Effector memory CD8-positive, alpha-beta T cell (primary cell): ENCODE data around the gene PIGZ.

Experiments
- ATAC-seq: fragments of 150-1000 bp; cut with Tn5 transposase; replicated peaks from 2 replicates; pipeline ENCODE4 v1.10.0; 2021; ENCODE audit warnings: mild to moderate bottlenecking, moderate library complexity
- DNase-seq, 3 experiments: peaks; one replicate each; pipeline ENCODE4 v3.0.0; 2021
- H3K27ac Mint-ChIP-seq, 2 donors: one replicate each; pipeline ENCODE4 v1.8.0; 2022; ENCODE audit warnings: mild to moderate bottlenecking in 2 of 2, mixed read lengths in 2 of 2, moderate library complexity in 2 of 2
- H3K27me3 Mint-ChIP-seq, 2 donors: one replicate each; pipeline ENCODE4 v1.8.0; 2022; ENCODE audit warnings: mixed read lengths in 2 of 2
- H3K36me3 Mint-ChIP-seq: one replicate; pipeline ENCODE4 v1.8.0; 2022; ENCODE audit warnings: mild to moderate bottlenecking, moderate library complexity, mixed read lengths; ENCODE audit not compliant: insufficient read depth
- H3K4me1 Mint-ChIP-seq, 2 donors: one replicate each; pipeline ENCODE4 v1.8.0; 2022; ENCODE audit warnings: low read depth in 2 of 2, mixed read lengths in 2 of 2
- H3K4me3 Mint-ChIP-seq, 2 donors: one replicate each; pipeline ENCODE4 v1.8.0; 2022; ENCODE audit warnings: mild to moderate bottlenecking in 2 of 2, mixed read lengths in 2 of 2, moderate library complexity in 2 of 2
- H3K9me3 Mint-ChIP-seq, 2 donors: one replicate each; pipeline ENCODE4 v1.8.0; 2022; ENCODE audit warnings: mixed read lengths in 2 of 2

PIGZ gene

DNA sequence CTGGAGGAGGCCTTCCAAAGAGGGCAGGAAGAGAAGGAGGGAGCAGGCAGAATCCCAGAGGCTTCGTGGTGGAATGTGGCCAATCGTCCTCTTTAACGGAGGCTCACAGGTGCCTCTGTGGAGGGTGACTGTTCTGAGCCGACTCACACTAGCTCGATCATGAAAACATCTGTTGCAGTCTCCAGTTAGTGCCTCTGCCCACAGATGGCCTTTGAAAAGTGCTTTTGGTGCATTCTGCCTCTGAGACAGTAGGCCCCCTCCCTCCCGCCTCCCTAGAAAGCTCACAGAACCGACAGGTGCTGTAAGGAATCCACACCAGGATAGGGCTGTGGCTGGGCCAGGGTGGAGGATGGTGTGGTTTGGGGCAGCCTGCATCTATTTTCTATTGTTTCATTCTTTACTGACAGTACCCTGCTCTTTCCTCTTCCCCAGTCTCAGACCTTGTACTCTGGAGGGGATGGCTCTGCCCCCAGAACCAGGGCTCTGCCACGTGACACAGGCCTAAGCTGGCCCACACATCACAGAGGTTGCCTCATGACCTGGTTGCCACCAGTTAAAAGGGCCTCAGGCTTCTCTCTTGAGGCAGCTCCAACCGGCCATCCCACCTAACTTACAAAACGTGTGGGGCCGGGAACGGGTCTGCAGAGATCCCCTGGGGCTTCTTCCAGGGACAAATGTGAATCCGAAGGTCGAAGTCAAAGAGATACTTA is 27.2 kb upstream of the PIGZ start:
- no peaks in the 10 kb centered on the region for H3K27me3 Mint-ChIP-seq
- ATAC-seq: no peak
- H3K36me3 Mint-ChIP-seq: peaks cover 1% of the 10 kb centered on the region
- H3K27ac Mint-ChIP-seq: no peak overlapping the region
- peaks cover 0 to 1% of the 10 kb centered on the region in 2 donors for H3K4me1 Mint-ChIP-seq
- no peak for DNase-seq
- H3K4me3 Mint-ChIP-seq: no peak overlapping the region
- no peaks in the 10 kb centered on the region for H3K9me3 Mint-ChIP-seq

DNA sequence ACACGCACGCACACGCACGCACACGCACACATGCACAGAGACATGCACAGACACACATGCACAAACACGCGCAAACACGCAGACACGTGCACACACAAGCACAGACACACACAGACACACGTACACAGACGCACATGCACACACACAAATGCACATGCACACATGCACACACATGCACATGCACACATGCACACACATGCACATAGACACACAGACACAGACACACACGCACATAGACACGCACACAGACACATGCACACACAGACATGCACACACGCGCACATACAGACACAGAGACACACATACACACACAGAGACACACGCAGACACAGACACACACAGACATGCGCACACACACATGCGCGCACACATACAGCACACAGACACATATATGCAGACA is 26.4 kb upstream of the PIGZ start:
- no peaks in the 10 kb centered on the region for H3K27me3 Mint-ChIP-seq
- no peak overlapping the region for H3K27ac Mint-ChIP-seq
- DNase-seq (no peak), ATAC-seq (no peak)
- no peaks in the 10 kb centered on the region for H3K9me3 Mint-ChIP-seq
- no peaks in the 10 kb centered on the region for H3K4me1 Mint-ChIP-seq
- no peaks in the 10 kb centered on the region for H3K36me3 Mint-ChIP-seq
- no peak overlapping the region for H3K4me3 Mint-ChIP-seq

DNA sequence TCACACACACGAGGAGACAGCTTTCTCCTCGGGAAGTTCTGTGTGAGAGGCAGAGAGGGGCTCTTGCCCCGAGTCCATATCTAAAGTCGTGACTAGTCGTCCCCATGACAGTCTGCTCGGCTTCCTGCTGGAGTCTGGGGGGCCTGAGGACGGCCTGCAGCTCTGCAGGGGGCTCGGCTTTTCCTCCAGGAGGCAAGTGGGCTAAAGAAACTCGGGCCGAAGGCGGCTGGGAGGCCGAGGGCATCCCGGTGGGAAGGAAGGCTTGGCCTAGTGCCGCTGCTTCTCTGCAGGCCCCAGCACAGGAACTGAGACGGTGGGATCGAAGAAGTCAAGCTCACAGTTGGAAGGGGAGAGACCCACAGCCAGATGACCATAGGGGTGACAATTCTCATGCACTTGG is 25.4 kb upstream of the PIGZ start:
- ATAC-seq (no peak), DNase-seq (no peak)
- Mint-ChIP-seq H3K4me3 (no peak overlapping the region), H3K9me3 (no peaks in the 10 kb centered on the region), H3K4me1 (no peaks in the 10 kb centered on the region), H3K27me3 (peaks cover 0 to 7% of the 10 kb centered on the region in 2 donors), H3K36me3 (no peaks in the 10 kb centered on the region), H3K27ac (no peak overlapping the region)

DNA sequence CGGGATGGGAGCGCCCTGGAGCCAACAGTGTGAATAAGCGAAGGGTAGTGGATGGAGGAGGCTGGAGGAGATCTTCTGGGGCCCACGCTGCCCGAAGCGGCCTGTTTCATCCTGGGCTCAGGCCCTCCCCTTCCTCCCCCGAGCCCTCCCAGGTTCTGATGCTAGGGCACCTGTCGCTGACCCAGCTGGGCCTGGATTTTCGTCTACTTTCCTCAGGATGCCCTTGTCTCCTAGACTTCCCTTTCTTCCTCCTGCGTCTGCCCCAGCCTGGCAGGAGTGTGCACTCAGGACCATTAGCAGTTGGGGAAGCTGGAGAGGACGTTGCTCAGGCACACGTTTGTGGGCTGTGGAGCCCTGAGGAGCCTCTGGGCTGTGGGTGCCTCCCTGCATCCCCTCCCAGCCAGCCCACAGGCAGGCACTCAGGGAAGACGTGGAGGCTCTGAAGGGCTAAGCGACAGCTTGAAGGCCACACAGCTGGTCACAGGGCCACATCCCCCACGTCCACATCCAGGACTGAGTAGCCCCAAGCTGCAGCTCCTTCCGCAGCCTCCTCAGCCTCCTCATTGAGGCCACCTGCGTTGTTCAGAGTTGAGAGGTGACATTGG is 23.9 kb upstream of the PIGZ start:
- H3K36me3 Mint-ChIP-seq: no peaks in the 10 kb centered on the region
- no peak overlapping the region for H3K4me3 Mint-ChIP-seq
- H3K27ac Mint-ChIP-seq: no peak overlapping the region
- no peaks in the 10 kb centered on the region for H3K4me1 Mint-ChIP-seq
- H3K27me3 Mint-ChIP-seq: peaks cover 0 to 20% of the 10 kb centered on the region in 2 donors
- ATAC-seq (no peak), DNase-seq (no peak)
- H3K9me3 Mint-ChIP-seq: no peaks in the 10 kb centered on the region

- no peak for ATAC-seq
- DNase-seq: no peak
- no peaks in the 10 kb centered on the region for H3K4me1 Mint-ChIP-seq
- peaks cover 3 to 25% of the 10 kb centered on the region in 2 donors for H3K27me3 Mint-ChIP-seq
- no peaks in the 10 kb centered on the region for H3K36me3 Mint-ChIP-seq
- H3K9me3 Mint-ChIP-seq: no peaks in the 10 kb centered on the region
- H3K27ac Mint-ChIP-seq: no peak overlapping the region
- H3K4me3 Mint-ChIP-seq: no peak overlapping the region
Measured at GRCh38 chr3:196991581-196992460, 23.2 kb upstream of the PIGZ start.

DNA sequence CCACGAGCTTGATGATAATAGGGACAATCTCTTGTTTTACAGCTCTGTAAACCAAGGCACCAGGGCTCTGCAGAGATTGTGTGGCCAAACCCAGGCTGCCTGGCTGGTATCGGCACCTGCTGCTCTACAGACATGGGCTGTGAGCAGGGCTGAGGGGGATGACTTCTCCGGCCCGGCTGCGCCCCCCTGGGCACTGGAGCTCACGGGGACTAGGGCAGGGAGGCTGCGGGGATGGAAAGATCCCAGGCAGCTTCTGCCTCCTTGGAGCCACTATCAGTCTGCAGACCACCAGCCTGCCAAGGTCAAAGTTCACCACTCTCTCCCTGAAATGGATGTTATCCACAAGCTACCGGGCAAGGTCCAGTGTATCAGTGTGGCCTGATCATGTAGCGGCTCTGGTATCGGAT is 22.0 kb upstream of the PIGZ start:
- no peaks in the 10 kb centered on the region for H3K4me1 Mint-ChIP-seq

DNA sequence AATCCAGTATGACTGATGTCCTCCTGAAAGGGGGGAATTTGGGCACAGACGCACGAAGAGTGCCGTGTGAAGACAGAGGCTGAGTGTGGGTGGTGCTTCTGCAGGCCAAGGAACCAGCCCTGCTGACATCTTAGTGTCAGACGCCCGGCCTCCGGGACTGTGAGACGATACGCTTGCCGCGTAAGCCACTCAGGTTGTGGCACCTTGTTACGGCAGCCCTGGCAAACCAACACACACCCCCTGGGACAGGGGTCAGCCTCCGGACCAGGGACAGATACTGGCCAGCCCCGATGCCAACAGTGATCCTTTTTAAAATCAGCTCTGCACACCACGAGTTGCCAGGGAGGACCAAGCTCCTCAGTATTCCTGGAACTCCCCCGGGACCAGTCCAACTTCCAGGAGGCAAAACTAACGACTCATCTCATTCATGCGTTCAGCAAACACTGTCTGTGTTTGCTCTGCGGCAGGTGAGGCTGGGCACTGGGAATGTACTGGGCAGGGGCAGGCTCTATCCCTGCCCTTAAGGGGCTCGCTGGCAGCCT is 21.2 kb upstream of the PIGZ start:
- Mint-ChIP-seq H3K36me3 (no peaks in the 10 kb centered on the region), H3K27me3 (peaks cover 18 to 33% of the 10 kb centered on the region in 2 donors), H3K27ac (no peak overlapping the region), H3K4me1 (no peaks in the 10 kb centered on the region), H3K9me3 (no peaks in the 10 kb centered on the region), H3K4me3 (no peak overlapping the region)
- ATAC-seq (no peak), DNase-seq (no peak)

More for the DNA sequence above, 22.0 kb upstream of the PIGZ start:
- H3K9me3 Mint-ChIP-seq: no peaks in the 10 kb centered on the region
- H3K27me3 Mint-ChIP-seq: peaks cover 11 to 26% of the 10 kb centered on the region in 2 donors
- no peak for DNase-seq
- ATAC-seq: no peak
- no peak overlapping the region for H3K27ac Mint-ChIP-seq
- H3K36me3 Mint-ChIP-seq: no peaks in the 10 kb centered on the region
- no peak overlapping the region for H3K4me3 Mint-ChIP-seq

DNA sequence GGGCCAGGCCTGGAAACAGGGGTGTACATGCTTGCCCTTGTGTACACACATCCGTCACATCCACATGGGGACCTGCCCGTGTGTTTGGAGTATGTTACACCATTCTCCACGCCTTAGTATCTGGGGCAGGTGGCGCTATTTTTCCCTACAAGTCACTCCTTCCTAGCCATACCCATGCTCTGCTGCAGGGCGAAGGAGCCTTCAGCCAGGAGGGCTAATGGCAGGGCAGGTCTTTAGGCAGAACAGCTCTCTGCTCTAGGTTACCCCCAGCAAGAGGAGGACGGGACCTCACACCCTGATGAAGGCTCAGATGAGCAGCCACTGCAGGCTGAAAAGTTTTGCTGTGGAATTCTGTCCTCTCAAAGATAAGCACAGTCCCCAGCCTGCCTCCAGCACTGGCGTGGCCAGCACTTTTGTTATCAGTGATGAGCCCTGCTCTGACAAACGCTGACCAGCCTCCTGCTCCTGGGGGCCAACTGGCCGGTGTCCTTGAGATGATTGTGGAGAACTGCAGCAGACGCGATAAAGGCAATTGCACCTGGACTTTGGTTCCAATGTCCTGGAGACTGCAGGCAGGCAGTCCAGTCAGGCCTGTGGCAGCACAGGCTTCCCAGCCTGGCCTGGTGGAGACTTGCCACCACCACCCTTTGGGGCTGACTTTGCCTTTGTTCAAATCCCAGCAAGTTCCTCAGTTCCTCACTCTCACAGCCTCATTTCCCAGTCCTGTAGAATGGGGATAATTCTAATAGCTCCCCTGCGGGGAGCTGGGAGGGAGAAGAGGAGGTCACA is 19.8 kb upstream of the PIGZ start:
- no peak overlapping the region for H3K27ac Mint-ChIP-seq
- no peaks in the 10 kb centered on the region for H3K4me1 Mint-ChIP-seq
- peaks cover 24 to 41% of the 10 kb centered on the region in 2 donors for H3K27me3 Mint-ChIP-seq
- no peak overlapping the region for H3K4me3 Mint-ChIP-seq
- H3K9me3 Mint-ChIP-seq: peaks cover under 1 to 5% of the 10 kb centered on the region in 2 donors
- no peak for DNase-seq
- ATAC-seq: no peak
- no peaks in the 10 kb centered on the region for H3K36me3 Mint-ChIP-seq

DNA sequence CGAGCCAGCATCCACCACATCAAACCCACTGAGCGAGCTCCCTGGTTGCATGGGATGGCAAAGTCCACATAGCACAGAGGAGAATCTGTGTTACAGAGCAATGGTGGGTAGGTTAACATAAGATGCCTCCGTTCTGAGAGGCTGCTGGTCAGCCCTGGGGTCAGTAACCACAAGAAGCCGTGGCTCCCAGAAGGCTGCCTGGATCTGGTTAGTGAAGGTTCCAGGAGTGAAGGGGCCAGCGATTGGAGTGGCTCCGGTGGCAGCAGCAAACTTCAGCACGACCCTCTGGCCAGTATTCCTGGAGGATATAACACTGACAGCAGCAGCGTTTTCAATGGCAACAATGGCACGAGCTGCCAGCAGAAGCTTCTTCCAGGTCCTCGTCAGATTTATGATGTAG is 18.4 kb upstream of the PIGZ start:
- no peak for DNase-seq
- no peak for ATAC-seq
- H3K27ac Mint-ChIP-seq: no peak overlapping the region
- H3K4me3 Mint-ChIP-seq: no peak overlapping the region
- H3K9me3 Mint-ChIP-seq: peaks cover 5 to 9% of the 10 kb centered on the region in 2 donors
- H3K4me1 Mint-ChIP-seq: no peaks in the 10 kb centered on the region
- H3K27me3 Mint-ChIP-seq: peaks cover 24 to 41% of the 10 kb centered on the region in 2 donors
- H3K36me3 Mint-ChIP-seq: no peaks in the 10 kb centered on the region

DNA sequence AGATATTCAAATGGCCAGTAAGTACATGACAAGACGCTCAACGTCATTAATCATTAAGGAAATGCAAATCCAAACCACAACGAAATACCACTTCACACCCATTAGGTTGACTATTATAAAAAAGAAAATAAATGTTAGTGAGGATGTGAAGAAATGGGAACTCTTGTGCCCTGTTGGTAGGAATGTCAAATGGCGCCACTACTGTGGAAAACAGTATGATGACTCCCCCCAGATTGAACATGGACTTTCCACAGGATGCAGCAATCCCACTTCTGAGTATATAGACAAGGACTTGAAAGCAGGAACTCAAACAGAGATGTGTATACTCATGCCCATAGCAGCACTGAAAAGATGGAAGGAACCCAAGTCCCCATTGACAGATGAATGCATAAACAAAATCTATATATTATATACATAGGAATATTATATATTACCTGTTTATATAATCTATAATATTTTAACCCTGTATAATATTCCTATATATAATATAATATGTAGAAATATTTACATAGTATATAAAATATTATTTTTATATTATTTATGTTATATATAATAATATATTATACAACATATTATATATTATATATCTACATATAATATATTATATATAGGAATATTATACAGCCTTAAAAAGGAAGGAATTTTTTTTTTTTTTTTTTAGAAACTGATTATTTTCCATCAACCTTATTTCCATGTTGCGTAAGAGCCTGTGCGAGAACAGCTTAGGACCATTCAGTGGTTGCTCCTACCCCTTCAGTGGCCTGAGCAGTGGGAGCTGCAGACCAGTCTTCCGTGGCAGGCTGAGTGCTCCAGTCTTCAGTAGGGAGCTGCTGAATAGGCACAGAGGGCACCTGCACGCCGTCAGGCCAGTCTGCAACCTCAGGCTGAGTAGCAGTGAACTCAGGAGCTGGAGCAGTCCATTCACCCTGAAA is 17.6 kb upstream of the PIGZ start:
- no peak overlapping the region for H3K4me3 Mint-ChIP-seq
- H3K4me1 Mint-ChIP-seq: no peaks in the 10 kb centered on the region
- ATAC-seq (no peak), DNase-seq (no peak)
- peaks cover 5 to 9% of the 10 kb centered on the region in 2 donors for H3K9me3 Mint-ChIP-seq
- H3K27ac Mint-ChIP-seq: no peak overlapping the region
- peaks cover 31 to 49% of the 10 kb centered on the region in 2 donors for H3K27me3 Mint-ChIP-seq
- H3K36me3 Mint-ChIP-seq: no peaks in the 10 kb centered on the region

DNA sequence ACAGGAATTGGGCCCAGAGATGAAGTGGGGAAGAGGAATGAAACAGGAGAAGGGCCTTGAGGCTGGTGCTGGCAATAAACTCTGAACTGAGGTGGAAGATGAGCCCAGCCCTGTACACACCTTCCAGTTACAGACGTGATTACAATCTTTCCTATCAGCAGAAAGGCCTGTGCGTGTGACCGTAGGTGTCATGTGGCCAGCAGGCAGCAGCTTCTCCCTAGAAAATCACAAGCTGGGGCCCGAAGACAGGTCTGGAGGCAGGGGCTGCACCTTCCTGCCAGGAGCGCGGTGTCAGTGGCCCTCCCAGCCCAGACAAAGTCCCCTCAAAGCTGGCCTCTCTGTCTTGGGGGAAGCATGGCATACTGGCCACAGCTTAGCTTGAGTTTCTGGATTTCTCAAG is 16.7 kb upstream of the PIGZ start:
- H3K27ac Mint-ChIP-seq: no peak overlapping the region
- H3K27me3 Mint-ChIP-seq: peaks cover 37 to 58% of the 10 kb centered on the region in 2 donors
- no peaks in the 10 kb centered on the region for H3K36me3 Mint-ChIP-seq
- H3K9me3 Mint-ChIP-seq: peaks cover 5 to 9% of the 10 kb centered on the region in 2 donors
- no peaks in the 10 kb centered on the region for H3K4me1 Mint-ChIP-seq
- DNase-seq (no peak), ATAC-seq (no peak)
- no peak overlapping the region for H3K4me3 Mint-ChIP-seq

DNA sequence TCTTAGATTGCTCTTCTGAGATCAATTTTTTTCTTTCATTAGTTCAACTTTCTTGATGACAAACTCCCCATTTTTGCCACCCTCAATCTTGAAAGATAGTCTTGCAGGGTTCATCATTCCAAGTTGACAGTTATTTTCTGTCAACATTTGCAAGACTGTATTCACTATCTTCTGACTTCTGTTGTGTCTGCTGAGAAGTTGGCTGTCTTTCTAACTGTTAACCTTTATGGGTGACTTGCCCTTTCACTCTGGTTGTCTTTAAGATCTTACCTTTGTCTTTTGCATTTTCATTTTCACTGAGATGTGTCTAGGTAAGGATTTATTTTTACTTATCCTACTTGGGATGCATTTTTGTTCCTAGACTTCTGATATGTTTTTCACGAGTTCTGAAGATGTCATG is 14.6 kb upstream of the PIGZ start:
- DNase-seq (no peak), ATAC-seq (no peak)
- Mint-ChIP-seq H3K9me3 (peaks cover 5 to 9% of the 10 kb centered on the region in 2 donors), H3K27ac (no peak overlapping the region), H3K27me3 (peaks cover 43 to 54% of the 10 kb centered on the region in 2 donors), H3K36me3 (no peaks in the 10 kb centered on the region), H3K4me3 (no peak overlapping the region), H3K4me1 (peaks cover 0 to 2% of the 10 kb centered on the region in 2 donors)
